K562 (cell line): ENCODE measurements around the gene HPX. TPM values are rescaled to one million over a fixed set of nuclear protein-coding genes. Genes with fewer than 3 reads are reported as not detected.

Experiments
- ATAC-seq: fragments of 200-7000 bp; cut with Tn5 transposase; 3 replicates; pipeline ENCODE4 v1.9.1; 2020; ENCODE audit warnings: moderate library complexity
- BruUV-seq: library from RNA; stranded (reverse); fragments of 400-500 nt; replicated peaks from 2 replicates; lab custom pipeline; 2021; lab: Mats Ljungman, UMichigan
- CTCF ChIA-PET: fragments of 300-600 bp; formaldehyde crosslinking; extraction: SDS; loops from one replicate; lab custom pipeline; 2021; ENCODE audit warnings: low intra/inter-chr PET ratio; lab: Yijun Ruan, JAX
- POLR2A ChIA-PET: fragments of 300-600, 350-650 bp; sonication (Branson Sonifier 250); formaldehyde crosslinking; extraction: SDS; loops from one replicate; lab custom pipeline; 2021; ENCODE audit warnings: antibody characterized with exemption, inconsistent platforms; lab: Yijun Ruan, JAX
- DNase-seq, 4 experiments: peaks; one replicate each; pipeline versions ENCODE4 v3.0.0 to v3.0.0-alpha.2; 2011 to 2018; ENCODE audit warnings: low spot score in 3 of 4, mixed read lengths in 3 of 4; ENCODE audit errors: extremely low read depth in 1 of 4
- FAIRE-seq: peaks from 2 replicates; lab custom pipeline; 2011; peaks lifted over from hg19 to GRCh38; lab: Jason Lieb, UNC
- H2AFZ ChIP-seq: 2 replicates; pipeline ENCODE4 v1.6.0; 2011; ENCODE audit warnings: low read depth, low read length, control low read depth, inconsistent platforms
- H3K27ac ChIP-seq: fragments of 200-600 bp; 3 replicates; pipeline ENCODE4 v1.8.0; 2011; ENCODE audit warnings: low read depth, mild to moderate bottlenecking, control low read depth, inconsistent platforms, low read length, moderate library complexity, mixed read lengths; ENCODE audit errors: extremely low read depth
- H3K27me3 ChIP-seq, 2 experiments: fragments of 300-600 bp in 1 of 2; 2 replicates in 1 of 2; 3 replicates in 1 of 2; pipeline versions ENCODE4 v1.6.0 to v1.8.0; 2011; ENCODE audit warnings: inconsistent platforms in 2 of 2, low read length in 2 of 2, mild to moderate bottlenecking in 1 of 2, mixed read lengths in 1 of 2, moderate library complexity in 1 of 2; ENCODE audit not compliant: control insufficient read depth in 2 of 2, insufficient read depth in 2 of 2
- H3K36me3 ChIP-seq: fragments of 300-600 bp; 3 replicates; pipeline ENCODE4 v1.8.0; 2011; ENCODE audit warnings: mild to moderate bottlenecking, low read length, inconsistent platforms; ENCODE audit not compliant: control insufficient read depth, insufficient read depth
- H3K4me1 ChIP-seq, 2 experiments: fragments of 200-600 bp in 1 of 2; replicated peaks in 1 of 2; 2 replicates in 1 of 2; 3 replicates in 1 of 2; pipeline versions ENCODE4 v1.5.1 to v1.8.0; 2011; ENCODE audit warnings: inconsistent platforms in 2 of 2, low read length in 2 of 2, mild to moderate bottlenecking in 1 of 2, mixed read lengths in 1 of 2, moderate library complexity in 1 of 2; ENCODE audit not compliant: control insufficient read depth in 2 of 2, insufficient read depth in 2 of 2
- H3K4me2 ChIP-seq: 2 replicates; pipeline ENCODE4 v1.6.1; 2011; ENCODE audit warnings: low read length, control low read depth, inconsistent platforms, mixed read lengths; ENCODE audit not compliant: insufficient read depth
- H3K4me3 ChIP-seq: fragments of 200-600 bp; sonication (generic), shearing (Covaris generic); 2 replicates; pipeline ENCODE4 v1.5.1; 2016; ENCODE audit warnings: control low read depth, inconsistent platforms
- H3K79me2 ChIP-seq: fragments of 200-600 bp; 3 replicates; pipeline ENCODE4 v1.8.0; 2011; ENCODE audit warnings: low read length, inconsistent platforms; ENCODE audit not compliant: control insufficient read depth, insufficient read depth
- H3K9ac ChIP-seq, 2 experiments: 2 replicates each; pipeline versions ENCODE4 v1.6.0 to v1.6.1; 2011; ENCODE audit warnings: low read depth in 2 of 2, low read length in 2 of 2, control low read depth in 1 of 2, inconsistent platforms in 1 of 2, mild to moderate bottlenecking in 1 of 2, mixed read lengths in 1 of 2; ENCODE audit not compliant: insufficient read depth in 1 of 2
- H3K9me1 ChIP-seq: one replicate; pipeline ENCODE4 v1.6.0; 2011; ENCODE audit warnings: inconsistent platforms, mild to moderate bottlenecking, low read length, moderate library complexity; ENCODE audit not compliant: control insufficient read depth, insufficient read depth
- H3K9me3 ChIP-seq: replicated peaks from 2 replicates; pipeline ENCODE4 v1.5.1; 2011; ENCODE audit warnings: low read depth, low read length, inconsistent platforms; ENCODE audit not compliant: control insufficient read depth, insufficient read depth
- H4K20me1 ChIP-seq: replicated peaks from 2 replicates; pipeline ENCODE4 v1.6.1; 2011; ENCODE audit warnings: low read length, inconsistent platforms, mixed read lengths; ENCODE audit not compliant: control insufficient read depth, insufficient read depth
- ARHGAP35 ChIP-seq: fragments of 450-650 bp; IDR thresholded peaks from 2 replicates; pipeline ENCODE4 v1.6.1; 2018; ENCODE audit not compliant: partially characterized antibody
- CXXC5 ChIP-seq: fragments of 250-450 bp; sonication (Bioruptor Pico); IDR thresholded peaks from 2 replicates; pipeline ENCODE4 v1.8.0; 2022; ENCODE audit warnings: inconsistent platforms, mild to moderate bottlenecking, moderate library complexity
- DDX20 ChIP-seq: fragments of 450-650 bp; IDR thresholded peaks from 2 replicates; pipeline ENCODE4 v1.6.1; 2016; ENCODE audit warnings: missing genetic modification characterization, low read depth, mild to moderate bottlenecking, missing compliant biosample characterization, moderate library complexity
- DLX4 ChIP-seq: fragments of 250-450 bp; sonication (Bioruptor Pico); IDR thresholded peaks from 2 replicates; pipeline ENCODE4 v1.6.1; 2021; ENCODE audit warnings: mild to moderate bottlenecking
- EHMT2 ChIP-seq: fragments of 450-650 bp; IDR thresholded peaks from 2 replicates; pipeline ENCODE4 v1.6.1; 2018; ENCODE audit warnings: antibody characterized with exemption
- FOXA1 ChIP-seq: fragments of 450-650 bp; IDR thresholded peaks from 2 replicates; pipeline ENCODE4 v1.6.1; 2016; ENCODE audit warnings: mild to moderate bottlenecking, borderline replicate concordance
- HMGXB4 ChIP-seq: sonication (generic); formaldehyde crosslinking; IDR thresholded peaks from 2 replicates; pipeline ENCODE4 v1.8.1; 2023; ENCODE audit warnings: mild to moderate bottlenecking, missing genetic modification reagents
- MEIS2 ChIP-seq: fragments of 450-650 bp; IDR thresholded peaks from 2 replicates; pipeline ENCODE4 v1.6.1; 2014; ENCODE audit warnings: mild to moderate bottlenecking; ENCODE audit not compliant: partially characterized antibody
- RERE ChIP-seq: sonication (generic); formaldehyde crosslinking; IDR thresholded peaks from 2 replicates; pipeline ENCODE4 v1.8.0; 2023; ENCODE audit warnings: missing genetic modification reagents, mild to moderate bottlenecking, borderline replicate concordance
- SMAD1 ChIP-seq: fragments of 150-350 bp; IDR thresholded peaks from 2 replicates; pipeline ENCODE4 v1.6.1; 2014; ENCODE audit warnings: low read length, low read depth; ENCODE audit not compliant: partially characterized antibody
- SP1 ChIP-seq: sonication (generic); formaldehyde crosslinking; IDR thresholded peaks from 2 replicates; pipeline ENCODE4 v1.8.1; 2022; ENCODE audit warnings: mild to moderate bottlenecking, missing genetic modification reagents
- TRIM24 ChIP-seq, 2 experiments: fragments of 450-650 bp; IDR thresholded peaks; 2 replicates each; pipeline ENCODE4 v1.6.1; 2016
- ZNF143 ChIP-seq: sonication (generic); formaldehyde crosslinking; IDR thresholded peaks from 2 replicates; pipeline ENCODE4 v1.9.0; 2022; ENCODE audit warnings: mild to moderate bottlenecking, missing genetic modification reagents
- ZNF224 ChIP-seq: sonication (generic); formaldehyde crosslinking; IDR thresholded peaks from 2 replicates; pipeline ENCODE4 v1.8.0; 2022; ENCODE audit warnings: mild to moderate bottlenecking, missing genetic modification reagents
- ZNF707 ChIP-seq: fragments of 250-450 bp; sonication (Bioruptor Pico); conservative IDR thresholded peaks from 2 replicates; pipeline ENCODE4 v1.8.0; 2022; ENCODE audit warnings: inconsistent platforms, mild to moderate bottlenecking, moderate library complexity
- WGBS: fragments of 100-300 bp; shearing (Covaris generic); methylation state at CpG from one replicate; pipeline ENCODE4 v1.1.6; 2016; ENCODE audit warnings: low coverage, mixed read lengths; ENCODE audit not compliant: insufficient coverage; ENCODE audit errors: missing lambda C conversion rate; 5-methylcytosine and 5-hydroxymethylcytosine counted together
- in situ Hi-C: fragments of 300-500 bp; cut with MboI; formaldehyde crosslinking; loops from 4 replicates; pipeline ENCODE4 v1.15.0; 2018; ENCODE audit warnings: inconsistent platforms, mixed read lengths
- intact Hi-C: fragments of 100-400 bp; cut with micrococcal nuclease; formaldehyde crosslinking; loops from 2 replicates; pipeline ENCODE4 v1.14.2; 2022
- polyA plus RNA-seq, 8 experiments: library from polyadenylated mRNA; depleted of rRNA in 4 of 8; stranded (reverse) in 5 of 8; unstranded in 3 of 8; fragments of >200 nt; fragmentation: Nextera tagmentation in 2 of 8; fragmentation: Illumina TruSeq in 1 of 8; extraction: Ambion mirVana in 2 of 8; extraction: Trizol in 1 of 8; gene quantifications; 2 replicates each; pipeline versions ENCODE4 v1.2.1 to v1.2.3, GENCODE V29; 2011 to 2014; ENCODE audit warnings: inconsistent platforms in 1 of 8, missing spikeins in 1 of 8
- total RNA-seq, 7 experiments: library from RNA; depleted of rRNA in 6 of 7; stranded (reverse); fragments of >200 nt in 6 of 7; fragmentation: Illumina TruSeq in 2 of 7; extraction: Trizol in 2 of 7; gene quantifications; 2 replicates each; pipeline versions ENCODE4 v1.2.1 to v1.2.3, GENCODE V29; 2011 to 2021; ENCODE audit warnings: low replicate concordance in 1 of 7

The HPX gene
- total and polyA plus RNA-seq, 9 of the 15 experiments (the other 6 are each of a cell fraction or from before 2014, with no cell fraction given), result 0.12 to 1.2 (median 0.49) TPM; not detected in 1

GRCh38 chr11:6486256-6486655, 45.5 kb upstream of the HPX start (continued):
- TF ChIP-seq CXXC5 (CRISPR knock-in tag) (no peak), SP1 (CRISPR knock-in tag) (no peak), RERE (CRISPR knock-in tag) (no peak)

GRCh38 chr11:6485661-6486060, 44.9 kb upstream of the HPX start:
- Histone ChIP-seq H3K36me3 (peaks cover 78% of the 10 kb centered on the region), H3K27ac (no peak overlapping the region), H2AFZ (no peak overlapping the region), H3K4me3 (no peak overlapping the region), H3K9ac (no peak overlapping the region), H3K79me2 (peaks cover 37% of the 10 kb centered on the region), H3K27me3 (no peaks in the 10 kb centered on the region), H3K4me1 (peaks cover 6 to 8% of the 10 kb centered on the region in 2 experiments; a peak in 3 of 5 replicates), H3K9me1 (no peaks in the 10 kb centered on the region), H3K4me2 (no peak overlapping the region), H4K20me1 (no peaks in the 10 kb centered on the region), H3K9me3 (no peaks in the 10 kb centered on the region)
- no peak for ATAC-seq
- intact Hi-C loops (no loop called here), in situ Hi-C loops (no loop called here)
- ChIA-PET POLR2A (interaction anchor here (2.7 kb wide), 1 partner anchor 10 kb away, joined by 16 read pairs; no protein-coding TSS in a partner anchor), CTCF (interaction anchor here (1.0 kb wide), 1 partner anchor 219 kb away, joined by 3 read pairs; no protein-coding TSS in a partner anchor)
- DNase-seq, result no peak
- no peak for FAIRE-seq
- WGBS, result 49% methylated on average over 3 of the region's 3 CpGs
- no TSS peak for BruUV-seq
- TF ChIP-seq ZNF143, result no peak
- TF ChIP-seq ZNF707, result no peak
- TF ChIP-seq ZNF224 (CRISPR knock-in tag), result no peak
- no peak for TF ChIP-seq HMGXB4
- no peak for TF ChIP-seq DLX4
- TF ChIP-seq SMAD1, result no peak
- no peak for TF ChIP-seq MEIS2
- TF ChIP-seq ARHGAP35, result no peak
- no peak for TF ChIP-seq TRIM24 (IDR thresholded peaks at IDR 0.05)
- no peak for TF ChIP-seq FOXA1
- TF ChIP-seq EHMT2, result no peak
- no peak for TF ChIP-seq DDX20
